HepG2 (cell line): Measurements from ENCODE around the gene UBL5. TPM values are rescaled to one million over a fixed set of nuclear protein-coding genes. Genes with fewer than 3 reads are reported as not detected.
A peak's percentile ranks its signal among the peaks of the same experiment; 100 is the strongest.

ENCODE experiments used
- ARID2 ChIP-seq: sonication (generic); formaldehyde crosslinking; IDR thresholded peaks from 2 replicates; pipeline ENCODE4 v1.8.1; 2022; ENCODE audit warnings: mild to moderate bottlenecking, missing genetic modification reagents, borderline replicate concordance
- ATF7 ChIP-seq, 2 experiments: fragments of 450-650 bp in 1 of 2; sonication (generic) in 1 of 2; formaldehyde crosslinking in 1 of 2; IDR thresholded peaks; 2 replicates each; pipeline versions ENCODE4 v1.4.0 to v1.6.1; 2016 to 2020; ENCODE audit warnings: antibody characterized with exemption in 1 of 2, mild to moderate bottlenecking in 1 of 2, missing genetic modification reagents in 1 of 2
- EP300 ChIP-seq, 3 experiments: sonication (generic) in 1 of 3; formaldehyde crosslinking in 1 of 3; IDR thresholded peaks; 2 replicates each; pipeline versions ENCODE4 v1.5.1 to v1.6.1; 2011 to 2020; ENCODE audit warnings: low read depth in 2 of 3, low read length in 2 of 3, borderline replicate concordance in 1 of 3, improper control_type of control experiment in 1 of 3, mild to moderate bottlenecking in 1 of 3, missing genetic modification reagents in 1 of 3, moderate library complexity in 1 of 3
- ETV5 ChIP-seq: IDR thresholded peaks from 2 replicates; pipeline ENCODE4 v1.6.1; 2018; ENCODE audit warnings: missing biosample characterization, missing genetic modification reagents, inconsistent platforms, borderline replicate concordance
- GATA4 ChIP-seq: sonication (generic); IDR thresholded peaks from 2 replicates; pipeline ENCODE4 v1.6.1; 2016; ENCODE audit warnings: antibody characterized with exemption, low read depth, borderline replicate concordance
- KDM5A ChIP-seq: fragments of 200-600 bp; sonication (generic); IDR thresholded peaks from 2 replicates; pipeline ENCODE4 v1.7.0; 2018; ENCODE audit warnings: antibody characterized with exemption, mild to moderate bottlenecking, low read length, borderline replicate concordance
- KDM5B ChIP-seq: sonication (generic); formaldehyde crosslinking; IDR thresholded peaks from 2 replicates; pipeline ENCODE4 v1.4.0; 2020; ENCODE audit warnings: missing genetic modification reagents, mild to moderate bottlenecking, borderline replicate concordance
- MTA3 ChIP-seq: sonication (generic); formaldehyde crosslinking; IDR thresholded peaks from 2 replicates; pipeline ENCODE4 v1.4.0; 2020; ENCODE audit warnings: missing genetic modification reagents
- NFATC3 ChIP-seq: sonication (generic); formaldehyde crosslinking; IDR thresholded peaks from 2 replicates; pipeline ENCODE4 v1.5.1; 2020; ENCODE audit warnings: mild to moderate bottlenecking, missing genetic modification reagents
- NRL ChIP-seq: sonication (generic); formaldehyde crosslinking; IDR thresholded peaks from 2 replicates; pipeline ENCODE4 v1.5.0; 2020; ENCODE audit warnings: missing genetic modification reagents, mild to moderate bottlenecking, moderate library complexity, borderline replicate concordance
- POLR2AphosphoS5 ChIP-seq: IDR thresholded peaks from 2 replicates; pipeline ENCODE4 v1.6.1; 2012; ENCODE audit warnings: low read depth, low read length
- PRPF4 ChIP-seq: fragments of 200-400 bp; formaldehyde crosslinking; IDR thresholded peaks from 2 replicates; pipeline ENCODE4 v1.6.1; 2016; ENCODE audit warnings: low read length, low read depth; ENCODE audit not compliant: poor library complexity, severe bottlenecking
- RXRB ChIP-seq: IDR thresholded peaks from 2 replicates; pipeline ENCODE4 v1.6.1; 2016; ENCODE audit warnings: borderline replicate concordance, missing genetic modification reagents, missing compliant biosample characterization
- SMAD1 ChIP-seq: sonication (generic); formaldehyde crosslinking; IDR thresholded peaks from 2 replicates; pipeline ENCODE4 v1.4.0; 2020; ENCODE audit warnings: missing genetic modification reagents, low read depth, mild to moderate bottlenecking, borderline replicate concordance
- SOX13 ChIP-seq, 3 experiments: fragments of 450-650 bp in 1 of 3; sonication (generic) in 1 of 3; formaldehyde crosslinking in 1 of 3; IDR thresholded peaks in 2 of 3; conservative IDR thresholded peaks in 1 of 3; 2 replicates each; pipeline versions ENCODE4 v1.5.0 to v1.6.1; 2016 to 2020; ENCODE audit warnings: antibody characterized with exemption in 1 of 3, mild to moderate bottlenecking in 1 of 3, missing compliant biosample characterization in 1 of 3, missing genetic modification reagents in 1 of 3, moderate library complexity in 1 of 3
- SRSF1 ChIP-seq: fragments of 200-400 bp; formaldehyde crosslinking; optimal IDR thresholded peaks from 2 replicates; pipeline ENCODE3; 2017; ENCODE audit warnings: mild to moderate bottlenecking, low read depth, low read length, moderate library complexity
- YY1 ChIP-seq: IDR thresholded peaks from 2 replicates; pipeline ENCODE4 v1.6.1; 2011; ENCODE audit warnings: low read length, low read depth, moderate library complexity, mild to moderate bottlenecking; ENCODE audit not compliant: insufficient read depth, insufficient replicate concordance
- ZMYM2 ChIP-seq: sonication (generic); formaldehyde crosslinking; IDR thresholded peaks from 2 replicates; pipeline ENCODE4 v1.8.0; 2022; ENCODE audit warnings: mild to moderate bottlenecking, missing genetic modification reagents
- ZNF232 ChIP-seq: sonication (generic); formaldehyde crosslinking; IDR thresholded peaks from 2 replicates; pipeline ENCODE4 v1.4.0; 2020; ENCODE audit warnings: missing genetic modification reagents, borderline replicate concordance
- ZNF296 ChIP-seq: sonication (generic); formaldehyde crosslinking; conservative IDR thresholded peaks from 2 replicates; pipeline ENCODE4 v1.5.0; 2020; ENCODE audit warnings: mild to moderate bottlenecking, missing genetic modification reagents
- ZNF331 ChIP-seq: sonication (generic); formaldehyde crosslinking; IDR thresholded peaks from 2 replicates; pipeline ENCODE4 v1.4.0; 2020; ENCODE audit warnings: missing genetic modification reagents
- ZNF33B ChIP-seq: sonication (generic); formaldehyde crosslinking; IDR thresholded peaks from 2 replicates; pipeline ENCODE4 v1.5.1; 2020; ENCODE audit warnings: mild to moderate bottlenecking, missing genetic modification reagents
- ZNF367 ChIP-seq: sonication (generic); formaldehyde crosslinking; IDR thresholded peaks from 2 replicates; pipeline ENCODE4 v1.4.0; 2020; ENCODE audit warnings: missing genetic modification reagents, borderline replicate concordance
- ZNF431 ChIP-seq: sonication (generic); formaldehyde crosslinking; IDR thresholded peaks from 2 replicates; pipeline ENCODE4 v1.9.0; 2022; ENCODE audit warnings: missing genetic modification reagents, low read depth, mild to moderate bottlenecking, borderline replicate concordance
- ZNF564 ChIP-seq: sonication (generic); formaldehyde crosslinking; IDR thresholded peaks from 2 replicates; pipeline ENCODE4 v1.8.1; 2023; ENCODE audit warnings: mild to moderate bottlenecking, missing genetic modification reagents
- ZSCAN30 ChIP-seq: sonication (generic); formaldehyde crosslinking; IDR thresholded peaks from 2 replicates; pipeline ENCODE4 v1.5.0; 2020; ENCODE audit warnings: mild to moderate bottlenecking, missing genetic modification reagents
- polyA plus RNA-seq, 8 experiments: library from polyadenylated mRNA; depleted of rRNA in 3 of 8; stranded (reverse) in 7 of 8; unstranded in 1 of 8; fragments of >200 nt; fragmentation: Illumina TruSeq in 4 of 8; extraction: Trizol in 4 of 8; gene quantifications; 2 replicates each; pipeline versions ENCODE4 v1.2.1 to v1.2.3, GENCODE V29; 2011 to 2016; ENCODE audit warnings: low read depth in 4 of 8, missing spikeins in 1 of 8, mixed read lengths in 1 of 8; ENCODE audit not compliant: insufficient read depth in 1 of 8
- total RNA-seq, 5 experiments: library from RNA; depleted of rRNA; stranded (reverse); fragments of >200 nt; fragmentation: Illumina TruSeq; extraction: Trizol; gene quantifications; 2 replicates each; pipeline ENCODE4 v1.2.3, GENCODE V29; 2016; ENCODE audit warnings: low read depth in 1 of 5
- TF ChIP-seq, protein P1 (sequence below): sonication (generic); formaldehyde crosslinking; IDR thresholded peaks from 2 replicates; pipeline ENCODE4 v1.4.0; 2020; ENCODE audit warnings: missing genetic modification reagents
- TF ChIP-seq, protein P2 (sequence below): fragments of 450-650 bp; IDR thresholded peaks from 2 replicates; pipeline ENCODE4 v1.6.1; 2016

Gene UBL5
- total and polyA plus RNA-seq, 2 of the 13 experiments (the other 11 are each of a cell fraction or from before 2014, with no cell fraction given), result 373 to 487 TPM

DNA sequence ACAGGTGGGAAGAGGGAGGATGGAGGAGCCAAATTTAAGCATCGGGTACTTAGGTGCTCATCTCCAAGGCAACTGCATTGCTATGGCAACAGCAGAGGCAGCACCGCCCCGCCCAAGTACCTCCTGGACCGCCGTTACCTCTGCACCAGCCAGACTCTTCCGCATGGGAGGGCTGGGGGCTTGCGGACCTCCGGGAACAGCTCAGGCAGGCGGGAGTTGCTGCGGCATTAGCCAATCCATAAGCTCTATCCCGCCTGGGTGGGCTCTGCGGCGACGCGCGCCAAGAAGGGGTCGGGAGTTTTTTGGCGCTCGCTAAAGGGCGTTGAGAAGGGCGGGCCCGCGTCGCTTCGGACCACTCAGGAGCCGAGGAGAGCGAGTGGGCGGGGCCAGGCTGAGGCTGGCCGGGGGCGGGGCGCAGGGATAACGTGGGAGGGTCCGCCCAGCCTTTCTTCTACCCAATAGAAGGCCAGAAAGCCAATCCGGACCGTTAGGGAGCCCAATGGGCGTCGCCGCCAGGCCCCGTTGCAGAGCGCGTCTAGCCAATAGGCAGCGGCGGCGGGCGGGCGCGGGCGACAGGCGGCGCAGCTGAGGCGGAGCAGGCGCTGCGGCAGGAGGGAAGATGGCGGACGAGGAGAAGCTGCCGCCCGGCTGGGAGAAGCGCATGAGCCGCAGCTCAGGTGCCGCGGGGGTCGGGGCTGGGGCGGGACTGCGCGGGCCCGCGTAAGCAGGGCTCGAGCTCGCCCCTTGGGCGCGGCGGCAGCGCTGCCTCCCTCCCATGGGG lies 7.2 kb downstream of the UBL5 start, which contains the start of gene PIN1 (continued):
- TF ChIP-seq POLR2AphosphoS5 (0 out of 2 replicates have a peak, but pooled peaks have one; percentile 31), EP300 (IDR thresholded peaks at IDR 0.05; ENCODE audit: low read depth in 2 of 2, low read length in 2 of 2) (no peak), EP300 (CRISPR knock-in tag; IDR thresholded peaks at IDR 0.05; ENCODE audit: borderline replicate concordance) (no peak), KDM5B (CRISPR knock-in tag) (peak; percentile 38; the same call in 1 of the 2 replicates), ETV5 (CRISPR knock-in tag) (no peak), NFATC3 (CRISPR knock-in tag) (no peak), KDM5A (peak; percentile 61; the same call in 1 of the 2 replicates), MTA3 (no peak), GATA4 (no peak), ZNF564 (CRISPR knock-in tag) (no peak), NRL (CRISPR knock-in tag) (no peak; the same call in none of the 2 replicates), SOX13 (IDR thresholded peaks at IDR 0.05) (no peak), SOX13 (CRISPR knock-in tag; conservative IDR thresholded peaks at IDR 0.05 in 1 of 2, IDR thresholded peaks at IDR 0.05 in 1 of 2) (no peak), ZNF33B (no peak; the same call in 1 of the 2 replicates), ZMYM2 (CRISPR knock-in tag) (no peak), ZNF331 (CRISPR knock-in tag) (no peak), SRSF1 (peak; percentile 49), ZSCAN30 (CRISPR knock-in tag) (no peak), PRPF4 (no peak), RXRB (CRISPR knock-in tag) (0 out of 2 replicates have a peak, but pooled peaks have one; percentile 5), ATF7 (IDR thresholded peaks at IDR 0.05) (no peak), ATF7 (CRISPR knock-in tag; IDR thresholded peaks at IDR 0.05) (no peak), ZNF232 (CRISPR knock-in tag) (no peak), ZNF367 (CRISPR knock-in tag) (no peak), ZNF296 (CRISPR knock-in tag) (no peak), ZNF431 (CRISPR knock-in tag) (no peak), SMAD1 (no peak), YY1 (peak; percentile 95), ARID2 (CRISPR knock-in tag) (no peak)
- TF ChIP-seq, protein P1, sequence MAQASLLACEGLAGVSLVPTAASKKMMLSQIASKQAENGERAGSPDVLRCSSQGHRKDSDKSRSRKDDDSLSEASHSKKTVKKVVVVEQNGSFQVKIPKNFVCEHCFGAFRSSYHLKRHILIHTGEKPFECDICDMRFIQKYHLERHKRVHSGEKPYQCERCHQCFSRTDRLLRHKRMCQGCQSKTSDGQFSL (CRISPR knock-in tag), result no peak
- TF ChIP-seq, protein P2, sequence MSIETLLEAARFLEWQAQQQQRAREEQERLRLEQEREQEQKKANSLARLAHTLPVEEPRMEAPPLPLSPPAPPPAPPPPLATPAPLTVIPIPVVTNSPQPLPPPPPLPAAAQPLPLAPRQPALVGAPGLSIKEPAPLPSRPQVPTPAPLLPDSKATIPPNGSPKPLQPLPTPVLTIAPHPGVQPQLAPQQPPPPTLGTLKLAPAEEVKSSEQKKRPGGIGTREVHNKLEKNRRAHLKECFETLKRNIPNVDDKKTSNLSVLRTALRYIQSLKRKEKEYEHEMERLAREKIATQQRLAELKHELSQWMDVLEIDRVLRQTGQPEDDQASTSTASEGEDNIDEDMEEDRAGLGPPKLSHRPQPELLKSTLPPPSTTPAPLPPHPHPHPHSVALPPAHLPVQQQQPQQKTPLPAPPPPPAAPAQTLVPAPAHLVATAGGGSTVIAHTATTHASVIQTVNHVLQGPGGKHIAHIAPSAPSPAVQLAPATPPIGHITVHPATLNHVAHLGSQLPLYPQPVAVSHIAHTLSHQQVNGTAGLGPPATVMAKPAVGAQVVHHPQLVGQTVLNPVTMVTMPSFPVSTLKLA, result no peak
